ENCODE results near the gene DNAJC25.
"Not testable (repeated sequence)": the region's sequence is repeated elsewhere in the genome, so short reads cannot be mapped to it uniquely, and the experiment has no call there.

Gene DNAJC25

GRCh38 chr9:111610149-111610548 is 21.0 kb upstream of the DNAJC25 start:
- no peak overlapping the region for H3K4me3 ChIP-seq (IDR thresholded peaks at IDR 0.05; ENCODE audit: insufficient read depth, low read depth, low read length)
- no peaks in the 10 kb centered on the region for H4K20me1 ChIP-seq (ENCODE audit: insufficient read depth)
- H2AFZ ChIP-seq (ENCODE audit: low read depth), result no peak overlapping the region
- no peaks in the 10 kb centered on the region for H3K27me3 ChIP-seq (ENCODE audit: insufficient read depth, low read depth)
- no peaks in the 10 kb centered on the region for H3K79me2 ChIP-seq (ENCODE audit: insufficient read depth, low read depth)
- H3K9ac ChIP-seq, result no peak overlapping the region
- H3K4me1 ChIP-seq (ENCODE audit: low read depth, poor library complexity, severe bottlenecking), result no peaks in the 10 kb centered on the region
- H3K27ac ChIP-seq, result no peak overlapping the region
- TF ChIP-seq, protein P1, sequence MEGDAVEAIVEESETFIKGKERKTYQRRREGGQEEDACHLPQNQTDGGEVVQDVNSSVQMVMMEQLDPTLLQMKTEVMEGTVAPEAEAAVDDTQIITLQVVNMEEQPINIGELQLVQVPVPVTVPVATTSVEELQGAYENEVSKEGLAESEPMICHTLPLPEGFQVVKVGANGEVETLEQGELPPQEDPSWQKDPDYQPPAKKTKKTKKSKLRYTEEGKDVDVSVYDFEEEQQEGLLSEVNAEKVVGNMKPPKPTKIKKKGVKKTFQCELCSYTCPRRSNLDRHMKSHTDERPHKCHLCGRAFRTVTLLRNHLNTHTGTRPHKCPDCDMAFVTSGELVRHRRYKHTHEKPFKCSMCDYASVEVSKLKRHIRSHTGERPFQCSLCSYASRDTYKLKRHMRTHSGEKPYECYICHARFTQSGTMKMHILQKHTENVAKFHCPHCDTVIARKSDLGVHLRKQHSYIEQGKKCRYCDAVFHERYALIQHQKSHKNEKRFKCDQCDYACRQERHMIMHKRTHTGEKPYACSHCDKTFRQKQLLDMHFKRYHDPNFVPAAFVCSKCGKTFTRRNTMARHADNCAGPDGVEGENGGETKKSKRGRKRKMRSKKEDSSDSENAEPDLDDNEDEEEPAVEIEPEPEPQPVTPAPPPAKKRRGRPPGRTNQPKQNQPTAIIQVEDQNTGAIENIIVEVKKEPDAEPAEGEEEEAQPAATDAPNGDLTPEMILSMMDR (conservative IDR thresholded peaks at IDR 0.05; ENCODE audit: low read depth, low read length), result no peak
- H3K4me2 ChIP-seq, result no peak overlapping the region
- no peaks in the 10 kb centered on the region for H3K36me3 ChIP-seq (ENCODE audit: insufficient read depth)

DNA sequence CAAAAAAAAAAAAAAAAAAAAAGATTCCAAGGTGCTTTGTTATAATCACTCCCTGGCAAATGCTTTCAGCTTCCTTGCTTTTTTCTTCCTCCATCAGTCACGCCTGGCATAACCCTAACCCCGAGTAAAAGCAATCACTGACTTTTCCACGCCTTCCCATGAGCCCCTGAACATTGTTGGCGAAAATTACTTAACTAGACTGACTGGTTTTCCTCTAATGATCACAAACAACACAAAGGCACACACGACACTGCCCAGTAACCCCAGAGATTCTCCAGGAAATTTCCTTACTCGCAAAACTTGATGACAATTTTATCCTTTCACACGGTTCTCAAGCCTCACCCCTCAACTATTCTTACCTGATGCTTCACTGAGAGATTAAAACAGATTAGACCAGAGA is 20.3 kb upstream of the DNAJC25 start:
- TF ChIP-seq, protein P1 (conservative IDR thresholded peaks at IDR 0.05; ENCODE audit: low read depth, low read length), result no peak
- Histone ChIP-seq H2AFZ (ENCODE audit: low read depth) (no peak overlapping the region), H3K4me1 (ENCODE audit: low read depth, poor library complexity, severe bottlenecking) (no peaks in the 10 kb centered on the region), H3K27me3 (ENCODE audit: insufficient read depth, low read depth) (no peaks in the 10 kb centered on the region), H3K4me3 (IDR thresholded peaks at IDR 0.05; ENCODE audit: insufficient read depth, low read depth, low read length) (no peak overlapping the region), H3K79me2 (ENCODE audit: insufficient read depth, low read depth) (no peaks in the 10 kb centered on the region), H3K9ac (no peak overlapping the region), H3K27ac (no peak overlapping the region), H3K4me2 (no peak overlapping the region), H4K20me1 (ENCODE audit: insufficient read depth) (no peaks in the 10 kb centered on the region), H3K36me3 (ENCODE audit: insufficient read depth) (no peaks in the 10 kb centered on the region)

GRCh38 chr9:111613436-111614040 is 17.6 kb upstream of the DNAJC25 start:
- Histone ChIP-seq H3K4me2 (no peak overlapping the region), H3K36me3 (ENCODE audit: insufficient read depth) (no peaks in the 10 kb centered on the region), H3K79me2 (ENCODE audit: insufficient read depth, low read depth) (no peaks in the 10 kb centered on the region), H2AFZ (ENCODE audit: low read depth) (no peak overlapping the region), H3K4me3 (IDR thresholded peaks at IDR 0.05; ENCODE audit: insufficient read depth, low read depth, low read length) (no peak overlapping the region), H3K4me1 (ENCODE audit: low read depth, poor library complexity, severe bottlenecking) (no peaks in the 10 kb centered on the region), H3K9ac (no peak overlapping the region), H4K20me1 (ENCODE audit: insufficient read depth) (no peaks in the 10 kb centered on the region), H3K27ac (no peak overlapping the region), H3K27me3 (ENCODE audit: insufficient read depth, low read depth) (no peaks in the 10 kb centered on the region)
- TF ChIP-seq, protein P1 (conservative IDR thresholded peaks at IDR 0.05; ENCODE audit: low read depth, low read length), result no peak

GRCh38 chr9:111615928-111616327 is 15.2 kb upstream of the DNAJC25 start:
- H3K36me3 ChIP-seq (ENCODE audit: insufficient read depth), result no peaks in the 10 kb centered on the region
- H3K27me3 ChIP-seq (ENCODE audit: insufficient read depth, low read depth), result no peaks in the 10 kb centered on the region
- H3K4me1 ChIP-seq (ENCODE audit: low read depth, poor library complexity, severe bottlenecking), result no peaks in the 10 kb centered on the region
- no peaks in the 10 kb centered on the region for H4K20me1 ChIP-seq (ENCODE audit: insufficient read depth)
- H2AFZ ChIP-seq (ENCODE audit: low read depth), result no peak overlapping the region
- TF ChIP-seq, protein P1 (conservative IDR thresholded peaks at IDR 0.05; ENCODE audit: low read depth, low read length), result no peak
- H3K27ac ChIP-seq, result no peak overlapping the region
- H3K9ac ChIP-seq, result no peak overlapping the region
- no peaks in the 10 kb centered on the region for H3K79me2 ChIP-seq (ENCODE audit: insufficient read depth, low read depth)
- H3K4me2 ChIP-seq, result no peak overlapping the region
- no peak overlapping the region for H3K4me3 ChIP-seq (IDR thresholded peaks at IDR 0.05; ENCODE audit: insufficient read depth, low read depth, low read length)

- not testable (repeated sequence) for H3K4me2 ChIP-seq; H3K4me3 ChIP-seq (IDR thresholded peaks at IDR 0.05; ENCODE audit: insufficient read depth, low read depth, low read length); H3K9ac ChIP-seq; H2AFZ ChIP-seq (ENCODE audit: low read depth); H3K27ac ChIP-seq; H3K36me3 ChIP-seq (ENCODE audit: insufficient read depth); H3K4me1 ChIP-seq (ENCODE audit: low read depth, poor library complexity, severe bottlenecking); H4K20me1 ChIP-seq (ENCODE audit: insufficient read depth); H3K79me2 ChIP-seq (ENCODE audit: insufficient read depth, low read depth); H3K27me3 ChIP-seq (ENCODE audit: insufficient read depth, low read depth)
These were observed 13.8 kb upstream of the DNAJC25 start for GRCh38 chr9:111617349-111617748.
